Activated naive CD8-positive, alpha-beta T cell treated with anti-CD3 and anti-CD28 coated beads, Interleukin-2, amount 50 U/mL, for 16 hours (primary cell): ENCODE results near the gene CDK4.
"Not testable (repeated sequence)": the region's sequence is repeated elsewhere in the genome, so short reads cannot be mapped to it uniquely, and the experiment has no call there.

Source experiments
- DNase-seq: peaks from one replicate; pipeline ENCODE4 v3.0.0-alpha.2; 2020; ENCODE audit warnings: low read depth, low spot score

The CDK4 gene

DNA sequence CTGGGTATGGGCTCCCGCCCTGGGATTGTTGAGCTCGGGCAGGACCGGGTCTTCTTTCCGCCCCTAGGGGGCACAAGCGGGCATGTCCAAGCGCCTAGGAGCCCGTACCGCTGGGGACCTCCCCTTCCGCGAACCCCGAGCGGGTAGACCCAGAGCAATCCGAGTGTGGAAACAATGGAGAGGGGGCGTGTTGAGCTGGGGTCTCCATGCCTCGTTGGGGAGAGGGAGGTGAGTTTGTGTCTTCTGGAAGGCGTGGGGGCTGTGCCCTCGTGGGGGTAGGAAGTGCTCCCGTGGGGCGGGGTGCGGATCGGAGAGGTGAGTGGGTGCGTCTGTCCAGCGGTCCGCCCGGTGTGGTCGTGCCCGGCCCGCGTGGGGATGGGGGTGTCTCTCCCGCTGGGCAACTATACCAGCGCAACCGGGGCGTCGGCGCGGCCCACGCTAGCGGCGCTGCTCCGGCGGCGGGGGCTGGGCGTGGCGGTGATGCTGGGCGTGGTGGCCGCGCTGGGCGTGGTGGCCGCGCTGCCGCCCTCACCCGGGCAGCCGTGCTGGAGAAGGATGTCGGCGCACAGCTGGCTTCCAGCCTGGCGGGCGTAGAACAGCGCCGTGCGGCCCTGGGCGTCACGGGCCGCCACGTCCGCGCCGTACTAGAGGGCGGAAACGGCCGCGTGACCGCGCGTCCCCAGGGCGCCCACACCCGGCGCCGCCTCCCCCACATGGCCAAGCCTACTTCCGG is 25.8 kb downstream of the CDK4 start:
- DNase-seq, result no peak

DNA sequence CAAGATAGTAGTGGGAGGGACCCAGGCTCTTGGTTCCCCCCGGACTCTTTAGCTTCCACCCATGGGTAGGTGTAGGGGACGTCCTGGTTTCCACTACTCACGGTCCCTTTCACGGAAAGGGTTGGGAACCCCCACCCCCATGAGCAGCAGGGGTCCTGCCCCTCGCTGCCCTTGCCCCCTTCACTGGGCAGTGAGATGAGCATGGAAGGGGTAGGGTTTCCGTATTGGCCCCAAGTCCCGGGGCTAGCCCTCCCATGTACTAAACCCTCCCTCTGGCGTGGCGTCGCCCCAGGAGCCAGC is 26.3 kb downstream of the CDK4 start:
- DNase-seq, result no peak

- no peak for DNase-seq
Measured at GRCh38 chr12:57724936-57725740, 27.0 kb downstream of the CDK4 start.

DNA sequence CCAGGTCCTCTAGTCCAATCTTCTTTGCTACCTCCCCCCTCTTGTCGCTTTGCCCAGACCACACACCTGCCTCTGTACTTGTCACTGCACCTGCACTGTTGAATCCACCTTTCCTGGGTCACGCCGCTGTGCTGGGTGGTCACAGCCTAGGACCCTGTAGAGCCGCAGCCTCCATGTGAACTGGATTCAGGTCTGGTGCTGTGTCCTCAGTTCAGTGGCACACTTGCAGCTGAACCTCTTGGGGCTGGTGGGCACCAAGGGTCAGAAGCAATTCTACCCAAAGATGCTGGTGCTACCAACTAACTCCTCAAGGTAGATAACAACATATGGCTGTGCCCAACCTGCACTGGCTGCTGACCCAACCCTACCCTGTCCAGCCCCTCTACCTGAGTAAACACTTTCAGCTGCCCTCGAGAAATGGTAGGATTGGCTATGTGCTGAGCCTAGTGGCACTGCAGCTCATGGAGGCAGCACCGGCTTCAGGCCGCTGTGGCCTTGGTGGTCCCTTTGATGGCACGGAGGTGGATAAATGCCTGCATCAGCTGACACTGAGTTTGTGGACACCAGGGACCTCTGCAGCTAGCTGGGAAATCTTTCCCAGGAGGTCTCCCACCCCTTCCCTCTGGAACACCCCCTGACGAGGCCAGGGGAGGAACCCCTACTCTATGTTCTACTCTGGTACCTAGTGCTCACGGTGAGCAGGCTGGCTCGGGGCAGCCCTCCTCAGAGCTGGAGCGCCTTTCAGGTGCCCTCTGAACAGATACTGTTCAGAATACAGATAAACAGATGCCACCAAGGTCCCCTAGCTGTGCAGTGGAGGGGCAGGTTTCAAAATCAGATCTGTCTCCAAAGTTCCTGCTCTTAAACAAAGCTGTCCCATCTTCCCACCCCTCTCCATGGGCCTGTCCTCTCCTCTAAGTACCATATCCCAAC is 27.8 kb downstream of the CDK4 start:
- no peak for DNase-seq

GRCh38 chr12:57723630-57723962 is 28.5 kb downstream of the CDK4 start:
- no peak for DNase-seq

GRCh38 chr12:57722716-57723629 is 29.1 kb downstream of the CDK4 start:
- no peak for DNase-seq

- not testable (repeated sequence) for DNase-seq
Measured at GRCh38 chr12:57721846-57722608, 30.1 kb downstream of the CDK4 start.

- DNase-seq, result no peak
Measured at GRCh38 chr12:57720606-57721595, 31.2 kb downstream of the CDK4 start.

GRCh38 chr12:57719777-57720605 is 32.1 kb downstream of the CDK4 start:
- DNase-seq, result no peak

DNA sequence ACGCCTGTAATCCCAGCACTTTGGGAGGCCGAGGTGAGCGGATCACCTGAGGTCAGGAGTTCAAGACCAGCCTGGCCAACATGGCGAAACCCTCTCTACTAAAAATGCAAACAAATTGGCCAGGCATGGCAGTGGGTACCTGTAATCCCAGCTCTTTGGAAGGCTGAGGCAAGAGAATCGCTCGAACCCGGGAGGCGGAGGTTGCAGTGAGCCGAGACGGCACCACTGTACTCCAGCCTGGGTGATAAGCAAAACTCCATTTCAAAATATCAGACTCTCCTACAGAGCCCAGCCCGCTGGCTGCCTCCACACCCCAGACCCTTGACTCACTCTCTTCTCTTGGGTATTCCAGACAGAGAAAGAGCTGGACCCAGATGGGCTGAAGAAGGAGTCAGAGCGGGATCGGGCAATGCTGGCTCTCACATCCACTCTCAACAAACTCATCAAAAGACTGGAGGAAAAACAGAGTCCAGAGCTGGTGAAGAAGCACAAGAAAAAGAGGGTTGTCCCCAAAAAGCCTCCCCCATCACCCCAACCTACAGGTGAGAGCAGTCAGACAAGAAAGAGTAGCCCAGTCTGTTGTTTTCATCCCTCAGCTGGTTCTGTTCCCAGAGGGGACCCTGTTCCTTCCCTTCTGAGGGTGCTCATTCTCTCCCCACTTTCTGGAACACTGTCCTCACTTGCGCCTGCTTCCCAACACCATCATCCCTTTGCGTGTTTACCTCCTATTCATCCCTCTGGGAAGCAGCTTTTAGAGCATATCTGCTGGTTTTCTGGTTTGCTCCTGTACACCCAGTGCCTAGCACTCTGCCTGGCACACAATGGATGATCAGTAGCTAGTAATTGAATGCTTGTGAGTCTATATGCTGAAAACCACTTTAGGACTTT is 33.2 kb downstream of the CDK4 start:
- no peak for DNase-seq

- no peak for DNase-seq
Measured at GRCh38 chr12:57717846-57718640, 34.1 kb downstream of the CDK4 start.

DNA sequence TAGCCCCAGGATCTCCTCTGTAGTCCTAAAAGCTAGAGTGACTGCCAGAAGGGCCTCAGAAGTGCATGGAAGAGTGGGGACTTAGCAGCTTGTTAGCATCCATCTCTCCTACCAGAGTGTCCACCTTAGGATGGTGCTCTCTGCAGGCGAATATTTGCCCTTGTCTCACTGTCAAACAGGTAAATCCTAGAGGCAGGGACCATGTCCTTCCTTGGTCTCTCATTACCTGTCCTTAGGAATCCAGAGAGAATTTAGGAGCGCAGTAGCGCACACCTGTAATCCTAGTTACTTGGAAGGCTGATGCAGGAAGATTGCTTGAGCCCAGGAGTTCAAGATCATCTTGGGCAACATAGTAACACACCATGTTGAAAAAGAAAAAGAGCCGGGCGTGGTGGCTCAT is 35.0 kb downstream of the CDK4 start:
- DNase-seq, result no peak

DNA sequence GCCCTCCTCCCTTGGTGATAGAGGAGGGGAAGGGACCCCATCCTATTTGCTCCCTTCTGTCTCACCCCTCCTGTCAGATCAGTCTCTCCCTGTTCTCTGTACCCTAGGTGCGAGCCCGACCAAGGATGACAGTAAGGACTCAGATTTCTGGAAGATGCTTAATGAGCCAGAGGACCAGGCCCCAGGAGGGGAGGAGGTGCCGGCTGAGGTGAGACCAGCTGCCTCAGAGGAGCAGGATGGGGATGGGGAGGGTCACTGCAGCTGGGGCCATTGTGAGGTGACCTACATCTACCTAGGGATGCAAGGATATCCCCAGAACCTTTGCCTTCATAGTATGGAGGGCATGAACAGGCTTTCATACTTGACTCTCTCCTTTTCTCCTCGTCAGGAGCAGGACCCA is 35.8 kb downstream of the CDK4 start:
- DNase-seq, result no peak

DNA sequence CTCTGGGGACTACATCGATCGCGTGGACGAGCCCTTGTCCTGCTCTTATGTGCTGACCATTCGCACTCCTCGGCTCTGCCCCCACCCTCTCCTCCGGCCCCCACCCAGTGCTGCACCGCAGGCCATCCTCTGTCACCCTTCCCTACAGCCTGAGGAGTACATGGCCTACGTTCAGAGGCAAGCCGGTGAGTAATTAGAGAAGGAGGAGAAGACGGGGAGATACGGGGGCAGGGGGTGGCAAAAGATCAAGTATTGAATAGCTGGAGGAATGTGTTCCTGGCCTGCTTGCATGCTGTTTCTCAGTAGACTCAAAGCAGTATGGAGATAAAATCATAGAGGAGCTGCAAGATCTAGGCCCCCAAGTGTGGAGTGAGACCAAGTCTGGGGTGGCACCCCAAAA is 36.3 kb downstream of the CDK4 start:
- DNase-seq, result no peak

DNA sequence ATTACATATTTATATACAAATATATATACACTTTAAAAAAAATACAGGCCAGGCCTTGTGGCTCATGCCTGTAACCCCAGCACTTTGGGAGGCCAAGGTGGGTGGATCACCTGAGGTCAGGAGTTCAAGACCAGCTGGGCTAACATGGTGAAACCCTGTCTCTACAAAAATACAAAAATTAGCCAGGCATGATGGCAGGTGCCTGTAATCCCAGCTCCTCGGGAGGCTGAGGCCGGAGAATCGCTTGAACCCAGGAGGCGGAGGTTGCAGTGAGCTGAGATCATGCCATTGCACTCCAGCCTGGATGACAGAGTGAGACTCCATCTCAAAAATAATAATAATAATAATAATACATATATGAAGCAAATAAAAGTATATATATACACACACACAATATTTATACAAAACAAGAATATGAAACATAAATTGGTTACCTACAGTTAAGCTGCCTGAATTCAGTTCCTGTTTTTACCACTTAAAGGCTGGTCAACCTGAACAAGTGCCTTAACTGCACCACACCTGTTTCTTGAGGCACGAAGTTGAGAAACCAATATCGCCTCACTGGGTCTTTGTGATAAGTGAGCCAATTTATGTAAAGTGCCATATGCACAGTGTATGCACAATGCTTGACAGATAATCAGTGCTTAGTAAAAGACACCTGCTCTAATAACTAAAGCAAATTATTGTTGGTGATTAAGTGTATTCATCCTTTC is 36.9 kb downstream of the CDK4 start:
- not testable (repeated sequence) for DNase-seq

- DNase-seq, result no peak
Measured at GRCh38 chr12:57713209-57713608, 38.9 kb downstream of the CDK4 start.
